Stomach (tissue), 4 donors: ENCODE measurements around the gene FAM229A.

ENCODE experiments used
- POLR2AphosphoS5 ChIP-seq, 3 donors: sonication (generic); formaldehyde crosslinking; IDR thresholded peaks; one replicate each; pipeline ENCODE4 v1.6.1; 2016; ENCODE audit warnings: antibody characterized with exemption in 3 of 3
- TF ChIP-seq, protein P1 (sequence below), 7 experiments: fragments of 450-650 bp in 4 of 7; fragments of 200-600 bp in 3 of 7; sonication (generic) in 3 of 7; IDR thresholded peaks; one replicate each; pipeline ENCODE4 v1.5.1; 2016 to 2019; ENCODE audit warnings: antibody characterized with exemption in 7 of 7, control low read depth in 2 of 7, mild to moderate bottlenecking in 1 of 7

GRCh38 chr1:32399843-32400242 is 37.6 kb upstream of the FAM229A start:
- no peak for TF ChIP-seq POLR2AphosphoS5 (IDR thresholded peaks at IDR 0.05)
- TF ChIP-seq, protein P1, sequence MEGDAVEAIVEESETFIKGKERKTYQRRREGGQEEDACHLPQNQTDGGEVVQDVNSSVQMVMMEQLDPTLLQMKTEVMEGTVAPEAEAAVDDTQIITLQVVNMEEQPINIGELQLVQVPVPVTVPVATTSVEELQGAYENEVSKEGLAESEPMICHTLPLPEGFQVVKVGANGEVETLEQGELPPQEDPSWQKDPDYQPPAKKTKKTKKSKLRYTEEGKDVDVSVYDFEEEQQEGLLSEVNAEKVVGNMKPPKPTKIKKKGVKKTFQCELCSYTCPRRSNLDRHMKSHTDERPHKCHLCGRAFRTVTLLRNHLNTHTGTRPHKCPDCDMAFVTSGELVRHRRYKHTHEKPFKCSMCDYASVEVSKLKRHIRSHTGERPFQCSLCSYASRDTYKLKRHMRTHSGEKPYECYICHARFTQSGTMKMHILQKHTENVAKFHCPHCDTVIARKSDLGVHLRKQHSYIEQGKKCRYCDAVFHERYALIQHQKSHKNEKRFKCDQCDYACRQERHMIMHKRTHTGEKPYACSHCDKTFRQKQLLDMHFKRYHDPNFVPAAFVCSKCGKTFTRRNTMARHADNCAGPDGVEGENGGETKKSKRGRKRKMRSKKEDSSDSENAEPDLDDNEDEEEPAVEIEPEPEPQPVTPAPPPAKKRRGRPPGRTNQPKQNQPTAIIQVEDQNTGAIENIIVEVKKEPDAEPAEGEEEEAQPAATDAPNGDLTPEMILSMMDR (IDR thresholded peaks at IDR 0.05) = no peak
